Transverse colon (tissue), 1 donor: ENCODE results near the gene TXNDC11.

Source experiments
- EP300 ChIP-seq: sonication (generic); formaldehyde crosslinking; IDR thresholded peaks from one replicate; pipeline ENCODE4 v1.6.1; 2017; ENCODE audit warnings: antibody characterized with exemption, low read depth
- POLR2A ChIP-seq: fragments of 450-650 bp; IDR thresholded peaks from one replicate; pipeline ENCODE4 v1.6.1; 2016; ENCODE audit warnings: antibody characterized with exemption, mild to moderate bottlenecking, moderate library complexity

DNA sequence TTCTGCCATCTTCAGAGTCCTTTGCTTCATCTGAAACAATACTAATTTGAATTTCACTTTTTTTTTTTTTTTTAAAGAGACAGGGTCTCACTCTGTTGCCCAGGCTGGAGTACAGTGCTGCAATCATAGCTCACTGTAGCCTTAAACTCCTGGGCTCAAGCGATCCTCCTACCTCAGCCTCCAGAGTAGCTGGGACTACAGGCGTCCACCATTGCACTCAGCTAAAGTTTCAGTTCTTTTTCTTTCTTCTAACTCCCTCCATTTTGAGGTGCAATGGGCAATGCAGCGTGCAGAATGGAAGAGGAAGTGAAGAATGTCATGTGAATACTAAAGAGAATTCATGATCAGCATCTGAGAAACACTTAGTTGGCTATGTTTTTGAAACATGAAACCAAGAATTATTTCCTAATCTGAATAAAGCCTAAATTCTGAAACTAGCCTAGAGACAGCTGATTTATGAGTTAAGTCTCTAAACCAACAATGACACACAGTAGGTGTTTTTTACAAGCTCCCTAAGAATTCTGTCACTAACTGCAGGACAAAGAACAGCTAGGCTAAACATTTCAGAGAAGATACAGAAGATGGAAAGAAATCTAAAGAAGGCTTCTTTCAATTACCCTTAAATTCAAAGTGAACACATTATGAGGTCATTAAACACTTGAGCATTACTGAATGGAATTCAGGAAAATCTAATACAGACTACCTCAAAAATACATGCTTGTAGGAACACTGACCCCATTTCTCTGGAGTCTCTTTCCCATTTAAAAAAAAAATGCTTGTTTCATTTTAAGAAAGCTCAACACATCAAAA lies 53.4 kb downstream of the TXNDC11 start:
- TF ChIP-seq POLR2A (no peak), EP300 (no peak)
